ENCODE results near the gene ST8SIA1.

DNA sequence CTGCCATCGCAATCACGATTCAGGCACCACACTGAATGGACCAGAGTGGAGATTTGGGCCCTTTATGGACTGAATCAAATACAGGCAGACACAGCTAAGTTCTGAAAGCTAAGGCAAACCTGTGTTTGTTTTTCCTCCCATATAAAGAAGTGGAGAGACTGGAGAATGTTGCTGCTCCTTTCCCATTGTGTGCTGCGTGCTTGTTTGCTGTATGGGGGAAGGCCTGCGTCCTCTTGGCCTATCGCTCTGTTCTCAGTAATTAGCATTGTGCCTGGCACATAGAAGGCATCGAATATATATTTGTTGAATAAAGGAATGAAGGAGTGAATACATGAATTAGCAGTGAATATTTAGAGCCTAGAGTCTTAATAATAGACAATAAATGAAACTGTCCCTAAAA is 12.4 kb downstream of the ST8SIA1 start:
- TF ChIP-seq, protein P1, sequence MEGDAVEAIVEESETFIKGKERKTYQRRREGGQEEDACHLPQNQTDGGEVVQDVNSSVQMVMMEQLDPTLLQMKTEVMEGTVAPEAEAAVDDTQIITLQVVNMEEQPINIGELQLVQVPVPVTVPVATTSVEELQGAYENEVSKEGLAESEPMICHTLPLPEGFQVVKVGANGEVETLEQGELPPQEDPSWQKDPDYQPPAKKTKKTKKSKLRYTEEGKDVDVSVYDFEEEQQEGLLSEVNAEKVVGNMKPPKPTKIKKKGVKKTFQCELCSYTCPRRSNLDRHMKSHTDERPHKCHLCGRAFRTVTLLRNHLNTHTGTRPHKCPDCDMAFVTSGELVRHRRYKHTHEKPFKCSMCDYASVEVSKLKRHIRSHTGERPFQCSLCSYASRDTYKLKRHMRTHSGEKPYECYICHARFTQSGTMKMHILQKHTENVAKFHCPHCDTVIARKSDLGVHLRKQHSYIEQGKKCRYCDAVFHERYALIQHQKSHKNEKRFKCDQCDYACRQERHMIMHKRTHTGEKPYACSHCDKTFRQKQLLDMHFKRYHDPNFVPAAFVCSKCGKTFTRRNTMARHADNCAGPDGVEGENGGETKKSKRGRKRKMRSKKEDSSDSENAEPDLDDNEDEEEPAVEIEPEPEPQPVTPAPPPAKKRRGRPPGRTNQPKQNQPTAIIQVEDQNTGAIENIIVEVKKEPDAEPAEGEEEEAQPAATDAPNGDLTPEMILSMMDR (IDR thresholded peaks at IDR 0.05) = no peak
- no peak for TF ChIP-seq POLR2A (IDR thresholded peaks at IDR 0.05)

Measured in ovary (tissue), 3 donors.